Measurements from ENCODE around the gene PCBP3.

The PCBP3 gene

GRCh38 chr21:45870851-45871615 lies 227.5 kb downstream of the PCBP3 start:
- no peak for TF ChIP-seq EZH2phosphoT487 (conservative IDR thresholded peaks at IDR 0.05; ENCODE audit: low read length)
- no peak overlapping the region for H3K4me2 ChIP-seq (ENCODE audit: low read depth, low read length, poor library complexity, severe bottlenecking)
- no peaks in the 10 kb centered on the region for H3K9me3 ChIP-seq (ENCODE audit: insufficient read depth, low read length)
- H3K9me2 ChIP-seq (replicated peaks; ENCODE audit: insufficient read depth, low read length), result no peaks in the 10 kb centered on the region
- no peak overlapping the region for H3K4me3 ChIP-seq (ENCODE audit: insufficient read depth, low read length, poor library complexity, severe bottlenecking)
- H3K79me2 ChIP-seq (ENCODE audit: insufficient read depth, low read length), result no peaks in the 10 kb centered on the region
- no peaks in the 10 kb centered on the region for H4K20me1 ChIP-seq (ENCODE audit: low read depth, low read length)
- no peak overlapping the region for H3K27ac ChIP-seq (ENCODE audit: low read depth, low read length)
- H2AFZ ChIP-seq (ENCODE audit: low read depth, low read length, severe bottlenecking), result no peak overlapping the region
- H3K36me3 ChIP-seq (ENCODE audit: low read length), result no peaks in the 10 kb centered on the region
- no peaks in the 10 kb centered on the region for H3K27me3 ChIP-seq (ENCODE audit: low read length)
- no peak overlapping the region for H3K9ac ChIP-seq (ENCODE audit: low read length)
- H3F3A ChIP-seq (ENCODE audit: insufficient read depth), result no peaks in the 10 kb centered on the region

GRCh38 chr21:45871616-45872236 lies 228.2 kb downstream of the PCBP3 start:
- Histone ChIP-seq H3K79me2 (ENCODE audit: insufficient read depth, low read length) (no peaks in the 10 kb centered on the region), H4K20me1 (ENCODE audit: low read depth, low read length) (no peaks in the 10 kb centered on the region), H3K4me2 (ENCODE audit: low read depth, low read length, poor library complexity, severe bottlenecking) (no peak overlapping the region)

DNA sequence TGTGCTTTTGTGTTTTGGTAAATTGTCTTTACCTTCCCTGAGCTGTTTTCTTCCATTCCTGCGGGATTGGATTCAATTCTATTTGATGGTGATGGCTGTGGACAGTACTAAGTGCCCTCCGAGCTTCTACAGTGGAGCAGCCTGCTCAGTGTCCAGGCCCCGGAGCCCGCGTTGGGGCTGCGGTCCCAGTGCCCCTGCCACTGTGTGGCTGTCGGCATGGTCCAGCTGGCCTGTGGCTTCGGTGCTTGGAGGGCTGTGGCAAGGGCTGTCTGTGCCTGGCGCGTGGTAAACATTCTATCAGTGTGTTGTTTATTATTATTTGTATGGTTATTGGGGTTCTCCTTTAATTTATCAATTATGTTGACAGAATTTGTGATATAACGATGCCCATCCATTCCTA lies 228.9 kb downstream of the PCBP3 start:
- H3K27ac ChIP-seq (ENCODE audit: low read depth, low read length), result no peak overlapping the region
- H3K36me3 ChIP-seq (ENCODE audit: low read length), result no peaks in the 10 kb centered on the region
- H3K9ac ChIP-seq (ENCODE audit: low read length), result no peak overlapping the region
- H4K20me1 ChIP-seq (ENCODE audit: low read depth, low read length), result no peaks in the 10 kb centered on the region
- no peaks in the 10 kb centered on the region for H3K9me3 ChIP-seq (ENCODE audit: insufficient read depth, low read length)
- no peaks in the 10 kb centered on the region for H3F3A ChIP-seq (ENCODE audit: insufficient read depth)
- no peak overlapping the region for H3K4me2 ChIP-seq (ENCODE audit: low read depth, low read length, poor library complexity, severe bottlenecking)
- no peak overlapping the region for H2AFZ ChIP-seq (ENCODE audit: low read depth, low read length, severe bottlenecking)
- no peaks in the 10 kb centered on the region for H3K79me2 ChIP-seq (ENCODE audit: insufficient read depth, low read length)
- no peaks in the 10 kb centered on the region for H3K27me3 ChIP-seq (ENCODE audit: low read length)
- no peaks in the 10 kb centered on the region for H3K9me2 ChIP-seq (replicated peaks; ENCODE audit: insufficient read depth, low read length)
- no peak overlapping the region for H3K4me3 ChIP-seq (ENCODE audit: insufficient read depth, low read length, poor library complexity, severe bottlenecking)
- no peak for TF ChIP-seq EZH2phosphoT487 (conservative IDR thresholded peaks at IDR 0.05; ENCODE audit: low read length)
- no peak for TF ChIP-seq CTCF (IDR thresholded peaks at IDR 0.05; ENCODE audit: insufficient read depth, low read length, poor library complexity, severe bottlenecking)

More at GRCh38 chr21:45871616-45872236, 228.2 kb downstream of the PCBP3 start:
- H3K27me3 ChIP-seq (ENCODE audit: low read length), result no peaks in the 10 kb centered on the region
- TF ChIP-seq EZH2phosphoT487 (conservative IDR thresholded peaks at IDR 0.05; ENCODE audit: low read length) (no peak), CTCF (IDR thresholded peaks at IDR 0.05; ENCODE audit: insufficient read depth, low read length, poor library complexity, severe bottlenecking) (no peak)
- no peak overlapping the region for H2AFZ ChIP-seq (ENCODE audit: low read depth, low read length, severe bottlenecking)
- no peak overlapping the region for H3K9ac ChIP-seq (ENCODE audit: low read length)
- H3K36me3 ChIP-seq (ENCODE audit: low read length), result no peaks in the 10 kb centered on the region
- no peaks in the 10 kb centered on the region for H3F3A ChIP-seq (ENCODE audit: insufficient read depth)
- no peaks in the 10 kb centered on the region for H3K9me3 ChIP-seq (ENCODE audit: insufficient read depth, low read length)
- H3K4me3 ChIP-seq (ENCODE audit: insufficient read depth, low read length, poor library complexity, severe bottlenecking), result no peak overlapping the region
- no peaks in the 10 kb centered on the region for H3K9me2 ChIP-seq (replicated peaks; ENCODE audit: insufficient read depth, low read length)
- no peak overlapping the region for H3K27ac ChIP-seq (ENCODE audit: low read depth, low read length)

DNA sequence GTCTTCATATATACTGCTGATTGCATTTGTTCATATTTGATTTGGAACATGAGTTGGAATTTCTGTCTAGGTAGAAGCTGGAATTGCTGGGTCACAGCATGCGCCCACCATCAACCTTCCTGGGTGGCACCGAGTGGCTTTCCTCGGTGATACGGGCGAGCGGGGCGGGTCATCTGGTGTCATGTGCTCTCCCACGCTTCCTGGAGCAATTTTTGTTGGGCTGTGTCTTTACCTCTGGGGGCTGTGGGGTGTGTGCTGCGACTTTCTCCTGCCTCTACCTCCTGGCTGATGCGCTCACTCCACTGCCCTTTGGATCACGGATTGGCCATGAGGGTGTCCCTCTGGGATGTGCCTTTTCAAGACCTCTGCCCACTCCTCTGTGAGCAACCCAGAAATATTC lies 229.4 kb downstream of the PCBP3 start:
- Histone ChIP-seq H3K27ac (ENCODE audit: low read depth, low read length) (no peak overlapping the region), H4K20me1 (ENCODE audit: low read depth, low read length) (no peaks in the 10 kb centered on the region), H2AFZ (ENCODE audit: low read depth, low read length, severe bottlenecking) (no peak overlapping the region), H3K9ac (ENCODE audit: low read length) (no peak overlapping the region), H3K4me3 (ENCODE audit: insufficient read depth, low read length, poor library complexity, severe bottlenecking) (no peak overlapping the region), H3K79me2 (ENCODE audit: insufficient read depth, low read length) (no peaks in the 10 kb centered on the region), H3K9me3 (ENCODE audit: insufficient read depth, low read length) (no peaks in the 10 kb centered on the region), H3K9me2 (replicated peaks; ENCODE audit: insufficient read depth, low read length) (no peaks in the 10 kb centered on the region), H3K27me3 (ENCODE audit: low read length) (no peaks in the 10 kb centered on the region), H3K4me2 (ENCODE audit: low read depth, low read length, poor library complexity, severe bottlenecking) (no peak overlapping the region), H3F3A (ENCODE audit: insufficient read depth) (no peaks in the 10 kb centered on the region), H3K36me3 (ENCODE audit: low read length) (no peaks in the 10 kb centered on the region)
- TF ChIP-seq CTCF (IDR thresholded peaks at IDR 0.05; ENCODE audit: insufficient read depth, low read length, poor library complexity, severe bottlenecking) (no peak), EZH2phosphoT487 (conservative IDR thresholded peaks at IDR 0.05; ENCODE audit: low read length) (no peak)

All from SU-DHL-6 (cell line).